Right lobe of liver (tissue), 6 donors: ENCODE measurements around the gene DOK5. TPM values are rescaled to one million over a fixed set of nuclear protein-coding genes. Genes with fewer than 3 reads are reported as not detected.

Experiments
- ATAC-seq, 4 donors: fragments of 200-7000 bp; cut with Tn5 transposase; one replicate each; pipeline ENCODE4 v1.9.1; 2020; ENCODE audit warnings: mild to moderate bottlenecking in 4 of 4, moderate library complexity in 4 of 4
- DNase-seq, 3 donors: peaks; one replicate each; pipeline ENCODE4 v3.0.0-alpha.2; 2020
- H3K27ac ChIP-seq, 3 donors: fragments of 200-600 bp; one replicate each; pipeline ENCODE4 v1.8.0; 2022
- H3K27me3 ChIP-seq, 2 donors: fragments of 200-600 bp; one replicate each; pipeline ENCODE4 v1.8.0; 2022
- H3K36me3 ChIP-seq, 4 donors: fragments of 200-600 bp; sonication (generic) in 1 of 4; one replicate each; pipeline versions ENCODE4 v1.5.1 to v1.8.0; 2017 to 2022; ENCODE audit warnings: control low read depth in 1 of 4
- H3K4me1 ChIP-seq, 4 donors: fragments of 200-600 bp; sonication (generic) in 1 of 4; one replicate each; pipeline versions ENCODE4 v1.5.1 to v1.8.0; 2017 to 2022; ENCODE audit warnings: control low read depth in 1 of 4
- H3K4me3 ChIP-seq, 3 donors: fragments of 200-600 bp; one replicate each; pipeline ENCODE4 v1.8.0; 2022
- H3K9me3 ChIP-seq, 4 donors: fragments of 200-600 bp; sonication (generic) in 1 of 4; one replicate each; pipeline versions ENCODE4 v1.5.1 to v1.8.0; 2017 to 2022; ENCODE audit warnings: control low read depth in 1 of 4
- CTCF ChIP-seq, 4 donors: fragments of 200-600 bp in 3 of 4; fragments of 450-650 bp in 1 of 4; IDR thresholded peaks; one replicate each; pipeline versions ENCODE4 v1.5.1 to v1.8.0; 2016 to 2022; ENCODE audit warnings: antibody characterized with exemption in 4 of 4, mild to moderate bottlenecking in 2 of 4
- POLR2A ChIP-seq: fragments of 450-650 bp; IDR thresholded peaks from one replicate; pipeline ENCODE4 v1.6.1; 2017; ENCODE audit warnings: antibody characterized with exemption, mild to moderate bottlenecking
- WGBS: methylation state at CpG from one replicate; pipeline ENCODE4 v1.1.6; 2018; ENCODE audit warnings: low coverage, low lambda C conversion rate; ENCODE audit not compliant: insufficient coverage; ENCODE audit errors: missing lambda C conversion rate; 5-methylcytosine and 5-hydroxymethylcytosine counted together
- intact Hi-C, 2 donors: fragments of 100-400 bp; cut with DNase I; formaldehyde crosslinking; loops; one replicate each; pipeline versions ENCODE4 v1.11.2 to v1.14.1; 2022
- total RNA-seq, 6 experiments: library from RNA; depleted of rRNA in 2 of 6; stranded (reverse); fragments of >200 nt in 2 of 6; fragmentation: NEBNext Ultra II Directional in 3 of 6; extraction: Animal tissue kit (Norgen Biotek cat#: 25700) in 3 of 6; gene quantifications; one replicate each; pipeline versions ENCODE4 v1.1.0 to v1.2.4, GENCODE V29; 2016 to 2023
- donor health status: DM: no; HTN: yes; CAD: no.
- donor health status: DM: no; HTN: no; CAD: no.
- donor health status: DM: no; HTN: no; CAD: no.
- donor health status: DM: no; HTN: yes; CAD: no.
- donor health status: DM: no; HTN: yes; CAD: no.

Gene DOK5
- total RNA-seq, 6 experiments from 2014 or later: 0.43 to 0.69 TPM; not detected in 4

DNA sequence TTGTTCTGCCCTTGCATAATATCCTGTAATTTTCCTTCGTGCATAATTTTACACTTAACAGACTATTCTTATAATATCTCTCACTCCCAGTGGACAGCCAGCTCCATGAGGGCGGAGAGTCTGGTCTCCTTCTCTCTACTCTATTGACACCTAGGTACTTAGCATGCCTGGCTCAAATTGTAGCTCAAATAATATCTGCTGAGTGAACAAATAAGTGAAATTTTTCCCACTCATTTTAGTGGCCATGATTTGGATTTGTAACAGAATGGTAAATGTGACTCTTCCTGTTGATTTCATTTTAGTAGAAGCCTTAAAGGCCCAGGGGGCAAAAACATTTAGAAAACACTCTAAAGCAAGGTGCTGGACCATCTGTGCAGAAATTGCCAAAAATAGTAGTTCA lies 7.8 kb upstream of the DOK5 start:
- H3K9me3 ChIP-seq: no peaks in the 10 kb centered on the region
- no peaks in the 10 kb centered on the region for H3K27me3 ChIP-seq
- TF ChIP-seq POLR2A (no peak), CTCF (IDR thresholded peaks at IDR 0.05) (no peak)
- H3K4me1 ChIP-seq: no peaks in the 10 kb centered on the region
- WGBS: 44% methylated on average over 2 of the region's 2 CpGs
- ATAC-seq: no peak
- no peaks in the 10 kb centered on the region for H3K36me3 ChIP-seq
- no peak overlapping the region for H3K27ac ChIP-seq
- intact Hi-C loops: no loop called here
- H3K4me3 ChIP-seq: no peak overlapping the region
- no peak for DNase-seq

DNA sequence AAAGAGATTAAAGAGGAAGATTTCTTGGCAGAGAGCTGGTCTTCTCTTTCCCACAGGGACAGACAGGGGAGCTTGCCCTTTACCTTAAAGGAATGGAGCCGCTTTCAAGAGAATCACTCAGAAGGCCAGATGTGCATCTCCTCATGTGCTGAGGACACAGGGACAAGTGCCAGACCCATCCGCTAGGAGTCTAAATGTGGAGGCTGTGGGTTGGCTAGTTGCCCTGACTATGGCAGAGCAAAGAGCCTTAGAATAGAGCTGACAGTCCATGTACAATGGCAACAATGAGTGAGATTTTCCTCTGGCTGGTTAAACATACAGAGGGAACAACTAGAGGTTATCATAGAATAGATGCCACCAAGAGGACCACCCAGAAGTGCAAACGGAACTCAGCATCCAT lies 7.3 kb upstream of the DOK5 start:
- Histone ChIP-seq H3K27me3 (no peaks in the 10 kb centered on the region), H3K27ac (no peak overlapping the region), H3K36me3 (no peaks in the 10 kb centered on the region), H3K4me3 (no peak overlapping the region), H3K9me3 (no peaks in the 10 kb centered on the region), H3K4me1 (no peaks in the 10 kb centered on the region)
- WGBS: 47% methylated on average over 3 of the region's 3 CpGs
- DNase-seq: no peak
- no peak for ATAC-seq
- intact Hi-C loops: no loop called here
- TF ChIP-seq POLR2A: no peak
- no peak for TF ChIP-seq CTCF (IDR thresholded peaks at IDR 0.05)

- no peaks in the 10 kb centered on the region for H3K4me1 ChIP-seq
- DNase-seq: no peak
- no peaks in the 10 kb centered on the region for H3K27me3 ChIP-seq
- intact Hi-C loops: no loop called here
- TF ChIP-seq POLR2A: no peak
- no peak for TF ChIP-seq CTCF (IDR thresholded peaks at IDR 0.05)
- H3K27ac ChIP-seq: no peak overlapping the region
- H3K36me3 ChIP-seq: no peaks in the 10 kb centered on the region
- H3K9me3 ChIP-seq: no peaks in the 10 kb centered on the region
- no peak overlapping the region for H3K4me3 ChIP-seq
- 24% methylated on average over 2 of the region's 2 CpGs for WGBS
- no peak for ATAC-seq
These were observed 6.1 kb upstream of the DOK5 start for GRCh38 chr20:54469293-54469692.

- ATAC-seq (no peak), DNase-seq (no peak)
- Histone ChIP-seq H3K27me3 (no peaks in the 10 kb centered on the region), H3K4me3 (no peak overlapping the region), H3K36me3 (no peaks in the 10 kb centered on the region), H3K27ac (no peak overlapping the region), H3K9me3 (no peaks in the 10 kb centered on the region), H3K4me1 (no peaks in the 10 kb centered on the region)
- no CpG with 5 or more reads among the region's 1 CpG for WGBS
- intact Hi-C loops: no loop called here
- TF ChIP-seq POLR2A (no peak), CTCF (IDR thresholded peaks at IDR 0.05) (no peak)
These were observed 5.4 kb upstream of the DOK5 start for GRCh38 chr20:54469952-54470351.

DNA sequence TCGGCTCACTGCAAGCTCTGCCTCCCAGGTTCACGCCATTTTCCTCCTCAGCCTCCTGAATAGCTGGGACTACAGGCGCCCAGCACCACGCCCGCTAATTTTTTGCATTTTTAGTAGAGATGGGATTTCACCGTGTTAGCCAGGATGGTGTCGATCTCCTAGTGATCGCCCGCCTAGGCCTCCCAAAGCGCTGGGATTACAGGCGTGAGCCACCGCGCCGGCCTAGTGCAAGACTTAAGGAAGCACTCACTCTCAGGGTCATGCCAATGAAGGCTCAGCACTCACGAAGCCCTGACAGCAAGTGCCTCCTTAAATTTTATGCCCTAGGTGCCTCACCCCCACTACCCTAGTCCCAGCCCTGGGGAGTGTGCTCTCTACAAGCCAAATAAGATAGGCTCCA lies 4.7 kb upstream of the DOK5 start:
- Histone ChIP-seq H3K27ac (no peak overlapping the region), H3K4me1 (no peaks in the 10 kb centered on the region), H3K9me3 (no peaks in the 10 kb centered on the region), H3K4me3 (no peak overlapping the region), H3K36me3 (no peaks in the 10 kb centered on the region), H3K27me3 (no peaks in the 10 kb centered on the region)
- no peak for TF ChIP-seq CTCF (IDR thresholded peaks at IDR 0.05)
- ATAC-seq: no peak
- DNase-seq: no peak
- intact Hi-C loops: no loop called here
- WGBS: 73% methylated on average over 3 of the region's 15 CpGs
